Mesothelial cell of epicardium (in vitro differentiated cells): ENCODE measurements around the gene FCHO1. TPM values are rescaled to one million over a fixed set of nuclear protein-coding genes. Genes with fewer than 3 reads are reported as not detected.
A peak's percentile ranks its signal among the peaks of the same experiment; 100 is the strongest.

ENCODE experiments used
- DNase-seq, 2 experiments: peaks; one replicate each; pipeline ENCODE4 v3.0.0; 2021; ENCODE audit warnings: low spot score in 2 of 2; ENCODE audit not compliant: unreplicated experiment in 2 of 2
- H3K27ac Mint-ChIP-seq: 2 replicates; pipeline ENCODE4 v1.8.0; 2021; ENCODE audit warnings: mixed read lengths
- H3K27me3 Mint-ChIP-seq: 2 replicates; pipeline ENCODE4 v1.8.0; 2021; ENCODE audit warnings: low read depth, mixed read lengths
- H3K36me3 Mint-ChIP-seq: 2 replicates; pipeline ENCODE4 v1.8.0; 2021; ENCODE audit warnings: mixed read lengths
- H3K4me1 Mint-ChIP-seq: 2 replicates; pipeline ENCODE4 v1.8.0; 2021; ENCODE audit warnings: mixed read lengths
- H3K4me3 Mint-ChIP-seq: 2 replicates; pipeline ENCODE4 v1.8.0; 2021; ENCODE audit warnings: mild to moderate bottlenecking, moderate library complexity, mixed read lengths
- H3K9me3 Mint-ChIP-seq: 2 replicates; pipeline ENCODE4 v1.8.0; 2021; ENCODE audit warnings: mixed read lengths
- total RNA-seq: library from RNA; stranded (reverse); gene quantifications from 3 replicates; pipeline ENCODE4 v1.2.1, GENCODE V29; 2021
- TF ChIP-seq, protein P1 (sequence below): fragments of 200-600 bp; sonication (generic); IDR thresholded peaks from one replicate; pipeline ENCODE4 v1.5.0; 2021; ENCODE audit warnings: antibody characterized with exemption; ENCODE audit not compliant: unreplicated experiment

The FCHO1 gene
- total RNA-seq, 1 donor from 2014 or later, result 4.6 TPM

DNA sequence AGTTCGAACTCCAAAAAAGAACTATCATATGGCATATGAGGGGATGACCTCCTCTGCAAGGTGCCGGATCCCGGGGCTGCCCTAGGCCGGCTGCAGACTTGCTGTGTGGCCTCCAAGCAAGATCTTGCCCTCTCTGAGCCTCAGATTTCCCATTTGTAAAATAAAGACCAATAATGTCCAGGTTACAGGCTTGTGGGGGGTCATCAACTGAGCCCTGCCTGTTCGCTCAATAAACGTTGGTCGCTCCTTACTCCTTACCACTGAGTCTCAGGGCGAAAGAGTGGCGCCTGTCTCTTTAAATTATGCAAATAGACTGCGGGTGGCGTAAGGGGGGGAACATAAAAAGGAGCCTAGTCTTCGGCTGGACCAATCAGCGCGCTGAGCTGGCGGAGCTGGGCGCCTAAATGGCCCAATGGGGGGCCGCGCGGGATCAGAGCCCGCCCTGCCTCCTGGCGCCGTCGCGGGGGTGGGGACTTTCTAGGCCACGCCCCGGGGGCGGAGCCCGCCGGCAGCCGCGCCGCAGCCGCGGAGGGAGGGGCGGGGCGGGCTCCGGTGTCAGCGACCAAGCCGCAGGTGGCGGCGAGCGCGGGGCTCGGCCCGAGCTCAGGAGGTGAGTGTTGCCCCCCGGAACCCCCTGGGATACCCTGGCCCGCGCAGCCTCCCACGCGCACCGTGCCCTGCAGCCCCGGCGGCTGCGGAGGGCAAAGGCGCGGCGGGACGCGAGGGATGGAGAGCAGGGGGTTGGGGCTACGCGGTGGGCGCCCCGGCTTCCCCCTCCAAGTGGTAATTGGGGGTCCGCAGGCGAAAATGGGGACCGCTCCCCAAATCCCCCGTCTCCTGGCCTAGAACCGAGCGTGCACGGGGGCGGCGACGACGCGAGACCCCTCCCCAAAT lies 3.8 kb upstream of the FCHO1 start:
- peak; percentile 88 to 93 for DNase-seq
- peak overlapping the region; percentile 63 for H3K4me3 Mint-ChIP-seq
- TF ChIP-seq, protein P1, sequence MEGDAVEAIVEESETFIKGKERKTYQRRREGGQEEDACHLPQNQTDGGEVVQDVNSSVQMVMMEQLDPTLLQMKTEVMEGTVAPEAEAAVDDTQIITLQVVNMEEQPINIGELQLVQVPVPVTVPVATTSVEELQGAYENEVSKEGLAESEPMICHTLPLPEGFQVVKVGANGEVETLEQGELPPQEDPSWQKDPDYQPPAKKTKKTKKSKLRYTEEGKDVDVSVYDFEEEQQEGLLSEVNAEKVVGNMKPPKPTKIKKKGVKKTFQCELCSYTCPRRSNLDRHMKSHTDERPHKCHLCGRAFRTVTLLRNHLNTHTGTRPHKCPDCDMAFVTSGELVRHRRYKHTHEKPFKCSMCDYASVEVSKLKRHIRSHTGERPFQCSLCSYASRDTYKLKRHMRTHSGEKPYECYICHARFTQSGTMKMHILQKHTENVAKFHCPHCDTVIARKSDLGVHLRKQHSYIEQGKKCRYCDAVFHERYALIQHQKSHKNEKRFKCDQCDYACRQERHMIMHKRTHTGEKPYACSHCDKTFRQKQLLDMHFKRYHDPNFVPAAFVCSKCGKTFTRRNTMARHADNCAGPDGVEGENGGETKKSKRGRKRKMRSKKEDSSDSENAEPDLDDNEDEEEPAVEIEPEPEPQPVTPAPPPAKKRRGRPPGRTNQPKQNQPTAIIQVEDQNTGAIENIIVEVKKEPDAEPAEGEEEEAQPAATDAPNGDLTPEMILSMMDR, result no peak
- H3K27me3 Mint-ChIP-seq, result peaks cover 13% of the 10 kb centered on the region
- H3K27ac Mint-ChIP-seq, result no peak overlapping the region
- no peaks in the 10 kb centered on the region for H3K4me1 Mint-ChIP-seq
- H3K36me3 Mint-ChIP-seq, result no peaks in the 10 kb centered on the region
- H3K9me3 Mint-ChIP-seq, result no peaks in the 10 kb centered on the region

DNA sequence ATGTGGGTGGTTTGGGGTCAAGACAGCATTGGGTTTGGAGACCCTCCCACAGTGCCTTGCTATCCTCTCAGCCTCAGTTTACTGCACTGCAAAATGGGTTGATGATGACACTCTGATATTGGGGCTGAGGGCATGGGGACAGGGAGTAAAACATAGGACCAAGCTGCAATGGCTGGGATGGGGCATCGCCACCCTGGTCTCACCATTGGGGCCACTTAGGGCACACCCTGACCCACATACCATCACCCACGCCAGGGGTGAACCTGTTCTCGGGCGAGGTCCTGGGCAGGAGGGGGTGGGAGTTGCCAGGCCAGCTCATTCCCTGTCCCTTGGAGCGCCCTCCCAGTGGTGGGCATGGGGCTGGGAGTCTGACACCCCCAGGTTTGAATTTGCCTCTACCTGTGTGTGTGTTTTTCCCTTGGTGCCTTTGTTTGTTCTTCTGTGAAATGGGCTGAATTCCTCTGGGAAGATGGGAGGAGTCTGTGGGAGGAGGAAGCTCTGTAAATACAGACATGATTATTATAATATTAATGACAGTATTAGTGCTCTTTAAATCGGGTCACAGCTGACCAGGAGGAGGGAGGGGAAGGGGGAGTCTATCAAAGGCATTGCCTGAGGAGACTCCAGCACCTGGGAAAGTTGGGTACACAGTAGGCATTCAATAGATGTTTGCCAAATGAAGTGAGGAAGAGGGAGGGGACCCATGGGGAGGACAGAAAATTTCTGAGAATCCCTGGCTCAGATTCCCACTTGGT lies 2.2 kb upstream of the FCHO1 start:
- TF ChIP-seq, protein P1, result no peak
- H3K27me3 Mint-ChIP-seq, result peaks cover 13% of the 10 kb centered on the region
- no peak for DNase-seq
- no peaks in the 10 kb centered on the region for H3K36me3 Mint-ChIP-seq
- no peak overlapping the region for H3K27ac Mint-ChIP-seq
- no peaks in the 10 kb centered on the region for H3K4me1 Mint-ChIP-seq
- no peaks in the 10 kb centered on the region for H3K9me3 Mint-ChIP-seq
- H3K4me3 Mint-ChIP-seq, result peak overlapping the region; percentile 29

DNA sequence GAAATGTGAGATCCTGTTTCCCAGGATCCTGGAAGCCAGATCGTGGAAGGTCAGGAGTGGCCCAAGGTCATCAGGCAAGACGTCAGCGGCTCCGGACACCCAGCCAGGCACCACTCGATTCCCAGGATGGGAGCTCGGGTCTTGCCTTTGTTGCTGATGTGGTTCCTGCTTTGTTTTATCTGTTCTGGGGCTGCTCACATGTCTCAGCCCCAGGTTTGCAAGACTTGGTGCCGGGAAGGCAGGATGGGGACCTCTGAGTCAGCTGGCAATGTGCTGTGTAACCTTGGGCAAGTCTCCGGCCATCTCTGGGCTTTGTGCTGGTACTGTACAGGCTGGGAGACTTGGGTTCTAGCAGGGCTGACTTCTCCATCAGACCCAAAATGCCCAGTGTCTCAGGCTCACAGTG lies 1.4 kb upstream of the FCHO1 start:
- Mint-ChIP-seq H3K9me3 (no peaks in the 10 kb centered on the region), H3K27ac (no peak overlapping the region), H3K36me3 (no peaks in the 10 kb centered on the region), H3K4me3 (no peak overlapping the region), H3K27me3 (peaks cover 13% of the 10 kb centered on the region), H3K4me1 (no peaks in the 10 kb centered on the region)
- DNase-seq, result no peak
- TF ChIP-seq, protein P1, result no peak

DNA sequence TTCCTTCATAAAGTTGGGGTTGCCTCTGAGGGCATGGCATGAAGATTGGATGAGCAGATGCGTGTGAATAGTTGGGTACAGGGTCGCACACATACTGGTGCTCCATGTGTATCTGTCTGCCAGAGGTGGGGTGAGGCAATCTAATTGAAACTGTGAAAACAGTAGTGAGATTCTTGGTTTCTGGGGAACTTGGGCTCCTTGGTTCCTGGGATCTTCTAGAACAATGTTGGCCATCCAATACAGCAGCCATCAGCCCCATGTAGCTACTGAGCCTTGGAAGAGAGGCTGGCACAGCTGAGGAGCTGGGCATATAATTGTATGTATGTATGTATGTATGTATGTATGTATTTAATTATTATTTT lies 616 bp downstream of the FCHO1 start:
- H3K36me3 Mint-ChIP-seq, result no peaks in the 10 kb centered on the region
- H3K9me3 Mint-ChIP-seq, result no peaks in the 10 kb centered on the region
- no peaks in the 10 kb centered on the region for H3K4me1 Mint-ChIP-seq
- no peak overlapping the region for H3K4me3 Mint-ChIP-seq
- H3K27me3 Mint-ChIP-seq, result peaks cover 9% of the 10 kb centered on the region
- DNase-seq, result no peak
- TF ChIP-seq, protein P1, result no peak
- no peak overlapping the region for H3K27ac Mint-ChIP-seq

DNA sequence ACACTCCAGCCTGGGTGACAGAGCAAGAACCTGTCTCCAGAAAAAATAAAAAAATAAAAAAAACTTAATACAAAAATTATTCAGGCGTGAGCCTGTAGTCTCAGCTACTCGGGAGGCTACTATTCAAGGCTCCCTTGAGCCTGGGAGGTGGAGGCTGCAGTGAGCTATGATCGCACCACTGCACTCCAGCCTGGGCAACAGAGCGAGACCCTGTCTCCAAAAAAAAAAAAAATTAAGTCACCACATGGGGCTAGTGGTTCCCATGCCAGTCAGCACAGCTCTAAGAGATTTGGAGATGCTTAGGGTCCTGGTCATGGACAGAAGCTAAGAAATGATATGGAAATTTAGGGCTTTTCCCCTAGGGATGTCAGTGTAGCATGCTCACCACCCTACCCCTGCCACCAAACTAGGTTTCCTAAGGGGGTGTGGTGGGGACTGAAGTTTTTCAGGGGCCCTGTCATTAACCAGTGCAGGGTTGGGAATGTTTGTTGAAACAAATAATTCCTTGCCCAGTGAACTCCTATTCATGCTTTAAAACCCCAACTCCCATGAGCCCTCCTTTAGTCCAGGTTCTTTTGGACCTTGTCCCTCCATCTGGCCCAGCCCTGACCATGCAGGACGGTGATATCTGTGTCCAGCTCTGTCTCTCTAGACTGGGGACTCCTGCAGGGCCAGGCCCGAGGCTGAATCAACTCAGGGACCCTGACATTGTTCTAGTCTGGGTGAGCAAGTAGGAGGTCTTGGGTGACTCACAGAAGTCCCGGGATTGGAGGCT lies 1.8 kb downstream of the FCHO1 start:
- Mint-ChIP-seq H3K9me3 (no peaks in the 10 kb centered on the region), H3K27ac (no peak overlapping the region), H3K4me3 (no peak overlapping the region), H3K27me3 (peaks cover 7% of the 10 kb centered on the region), H3K4me1 (no peaks in the 10 kb centered on the region), H3K36me3 (no peaks in the 10 kb centered on the region)
- TF ChIP-seq, protein P1, result no peak
- no peak for DNase-seq
